ENCODE measurements around the gene FN1. TPM values are rescaled to one million over a fixed set of nuclear protein-coding genes. Genes with fewer than 3 reads are reported as not detected.

FN1 gene
- total RNA-seq, 1 donor from 2014 or later: 52.0 TPM

DNA sequence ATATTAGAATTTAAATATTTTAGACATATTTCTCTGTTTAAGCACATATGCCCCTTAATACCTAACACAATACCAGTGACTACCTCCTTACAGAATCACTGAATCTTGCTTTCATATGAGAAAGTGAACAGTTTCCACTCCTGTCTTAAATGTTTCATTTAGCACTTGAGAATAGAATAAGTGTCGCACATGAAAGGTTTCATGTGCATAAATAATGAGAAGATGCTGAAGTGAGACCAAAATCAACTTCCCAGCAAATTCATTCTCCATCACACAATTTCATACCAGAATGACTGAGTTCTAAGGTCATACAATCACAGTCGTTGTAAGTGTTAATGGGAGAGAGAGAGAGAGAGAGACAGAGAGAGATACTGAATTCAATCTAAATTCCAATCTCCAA lies 72.8 kb downstream of the FN1 start:
- Mint-ChIP-seq H3K4me3 (no peak overlapping the region), H3K36me3 (peaks cover 34% of the 10 kb centered on the region), H3K27me3 (ENCODE audit: insufficient read depth, low read depth) (no peaks in the 10 kb centered on the region), H3K4me1 (no peaks in the 10 kb centered on the region), H3K27ac (no peak overlapping the region), H3K9me3 (no peaks in the 10 kb centered on the region)
- H3K9me3 ChIP-seq (ENCODE audit: low read depth): no peaks in the 10 kb centered on the region
- H3F3A ChIP-seq (ENCODE audit: low read depth): no peaks in the 10 kb centered on the region
- no peak overlapping the region for H2AFZ ChIP-seq (replicated peaks)
- DNase-seq (ENCODE audit: low spot score): no peak
- no peak overlapping the region for H3K9ac ChIP-seq
- no peaks in the 10 kb centered on the region for H4K20me1 ChIP-seq (ENCODE audit: low read depth)
- no peak overlapping the region for H3K4me3 ChIP-seq
- TF ChIP-seq, protein P1, sequence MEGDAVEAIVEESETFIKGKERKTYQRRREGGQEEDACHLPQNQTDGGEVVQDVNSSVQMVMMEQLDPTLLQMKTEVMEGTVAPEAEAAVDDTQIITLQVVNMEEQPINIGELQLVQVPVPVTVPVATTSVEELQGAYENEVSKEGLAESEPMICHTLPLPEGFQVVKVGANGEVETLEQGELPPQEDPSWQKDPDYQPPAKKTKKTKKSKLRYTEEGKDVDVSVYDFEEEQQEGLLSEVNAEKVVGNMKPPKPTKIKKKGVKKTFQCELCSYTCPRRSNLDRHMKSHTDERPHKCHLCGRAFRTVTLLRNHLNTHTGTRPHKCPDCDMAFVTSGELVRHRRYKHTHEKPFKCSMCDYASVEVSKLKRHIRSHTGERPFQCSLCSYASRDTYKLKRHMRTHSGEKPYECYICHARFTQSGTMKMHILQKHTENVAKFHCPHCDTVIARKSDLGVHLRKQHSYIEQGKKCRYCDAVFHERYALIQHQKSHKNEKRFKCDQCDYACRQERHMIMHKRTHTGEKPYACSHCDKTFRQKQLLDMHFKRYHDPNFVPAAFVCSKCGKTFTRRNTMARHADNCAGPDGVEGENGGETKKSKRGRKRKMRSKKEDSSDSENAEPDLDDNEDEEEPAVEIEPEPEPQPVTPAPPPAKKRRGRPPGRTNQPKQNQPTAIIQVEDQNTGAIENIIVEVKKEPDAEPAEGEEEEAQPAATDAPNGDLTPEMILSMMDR (IDR thresholded peaks at IDR 0.05): no peak
- TF ChIP-seq EZH2phosphoT487 (IDR thresholded peaks at IDR 0.05) (no peak), EZH2 (IDR thresholded peaks at IDR 0.05) (no peak)
- no peaks in the 10 kb centered on the region for H3K79me2 ChIP-seq (ENCODE audit: low read depth)
- no peaks in the 10 kb centered on the region for H3K36me3 ChIP-seq
- H3K4me1 ChIP-seq: no peaks in the 10 kb centered on the region
- no peak overlapping the region for H3K27ac ChIP-seq
- H3K27me3 ChIP-seq: no peaks in the 10 kb centered on the region
- H3K4me2 ChIP-seq: no peak overlapping the region

DNA sequence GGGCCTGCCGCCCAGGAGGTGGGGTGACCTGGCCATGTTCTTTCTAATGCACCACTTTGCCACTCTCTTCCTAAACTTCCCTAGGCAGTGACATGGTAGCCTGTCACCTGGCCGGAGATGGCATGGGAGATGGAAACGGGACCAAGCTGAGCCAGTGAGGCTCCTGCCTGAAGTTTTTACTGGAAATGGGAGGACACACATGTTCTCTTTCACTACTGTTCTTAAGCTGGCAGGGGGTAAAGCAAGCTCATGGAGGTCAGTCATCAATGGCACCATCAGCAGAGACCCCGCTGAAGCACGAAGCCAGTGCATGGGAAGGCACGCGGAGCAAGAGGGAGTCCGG lies 73.3 kb downstream of the FN1 start:
- Mint-ChIP-seq H3K27me3 (ENCODE audit: insufficient read depth, low read depth) (no peaks in the 10 kb centered on the region), H3K27ac (no peak overlapping the region), H3K9me3 (no peaks in the 10 kb centered on the region), H3K36me3 (peaks cover 30% of the 10 kb centered on the region), H3K4me3 (no peak overlapping the region), H3K4me1 (no peaks in the 10 kb centered on the region)
- Histone ChIP-seq H3K79me2 (ENCODE audit: low read depth) (no peaks in the 10 kb centered on the region), H3K9me3 (ENCODE audit: low read depth) (no peaks in the 10 kb centered on the region), H3K4me2 (no peak overlapping the region), H3K4me1 (no peaks in the 10 kb centered on the region), H3F3A (ENCODE audit: low read depth) (no peaks in the 10 kb centered on the region), H3K9ac (no peak overlapping the region), H3K4me3 (no peak overlapping the region), H3K36me3 (no peaks in the 10 kb centered on the region), H3K27me3 (no peaks in the 10 kb centered on the region), H3K27ac (no peak overlapping the region), H2AFZ (replicated peaks) (no peak overlapping the region), H4K20me1 (ENCODE audit: low read depth) (no peaks in the 10 kb centered on the region)
- no peak for DNase-seq (ENCODE audit: low spot score)
- TF ChIP-seq, protein P1 (IDR thresholded peaks at IDR 0.05): no peak
- no peak for TF ChIP-seq EZH2phosphoT487 (IDR thresholded peaks at IDR 0.05)

DNA sequence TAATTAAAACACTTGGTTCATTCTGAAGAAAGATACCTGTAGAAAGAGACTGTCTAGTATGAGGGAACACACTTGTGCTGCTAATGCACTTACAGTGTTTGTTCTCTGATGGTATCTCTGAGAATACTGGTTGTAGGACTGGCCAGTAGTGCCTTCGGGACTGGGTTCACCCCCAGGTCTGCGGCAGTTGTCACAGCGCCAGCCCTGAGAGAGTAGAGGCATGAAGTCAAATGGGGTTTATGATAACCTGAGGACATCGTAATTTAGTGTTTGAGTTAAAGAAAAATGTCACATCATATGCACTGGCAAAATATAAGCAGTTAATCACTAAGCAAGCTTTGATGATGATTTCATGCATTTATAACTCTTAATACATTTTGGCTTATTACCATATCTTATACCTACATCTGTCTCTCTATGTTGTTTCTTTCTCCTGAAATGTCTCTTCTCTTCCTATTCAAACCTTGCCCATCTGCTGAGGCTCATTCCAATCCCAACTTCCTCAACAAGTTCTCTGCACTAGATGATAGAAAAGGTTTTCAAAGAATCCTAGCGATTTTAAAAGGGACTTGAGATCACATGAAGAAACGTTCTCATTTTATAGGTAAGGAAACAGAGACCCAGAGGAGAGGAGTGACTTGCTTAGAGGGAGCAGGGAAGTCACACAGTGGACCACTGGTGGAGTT lies 73.8 kb downstream of the FN1 start:
- DNase-seq (ENCODE audit: low spot score): no peak
- H4K20me1 ChIP-seq (ENCODE audit: low read depth): no peaks in the 10 kb centered on the region
- H3K4me3 ChIP-seq: no peak overlapping the region
- no peak for TF ChIP-seq EZH2phosphoT487 (IDR thresholded peaks at IDR 0.05)
- TF ChIP-seq EZH2 (IDR thresholded peaks at IDR 0.05): no peak
- TF ChIP-seq, protein P1 (IDR thresholded peaks at IDR 0.05): no peak
- H3K4me1 Mint-ChIP-seq: no peaks in the 10 kb centered on the region
- no peaks in the 10 kb centered on the region for H3F3A ChIP-seq (ENCODE audit: low read depth)
- H3K79me2 ChIP-seq (ENCODE audit: low read depth): no peaks in the 10 kb centered on the region
- no peaks in the 10 kb centered on the region for H3K9me3 ChIP-seq (ENCODE audit: low read depth)
- H3K27ac Mint-ChIP-seq: no peak overlapping the region
- no peak overlapping the region for H2AFZ ChIP-seq (replicated peaks)
- H3K9ac ChIP-seq: no peak overlapping the region
- H3K4me3 Mint-ChIP-seq: no peak overlapping the region
- H3K4me2 ChIP-seq: no peak overlapping the region
- H3K9me3 Mint-ChIP-seq: no peaks in the 10 kb centered on the region
- H3K27ac ChIP-seq: no peak overlapping the region
- H3K4me1 ChIP-seq: no peaks in the 10 kb centered on the region
- H3K27me3 Mint-ChIP-seq (ENCODE audit: insufficient read depth, low read depth): no peaks in the 10 kb centered on the region
- H3K27me3 ChIP-seq: no peaks in the 10 kb centered on the region
- H3K36me3 Mint-ChIP-seq: peaks cover 28% of the 10 kb centered on the region
- no peaks in the 10 kb centered on the region for H3K36me3 ChIP-seq
